AG04450 (cell line): ENCODE measurements around the gene ZNF222. TPM values are rescaled to one million over a fixed set of nuclear protein-coding genes. Genes with fewer than 3 reads are reported as not detected.

Experiments
- CTCF ChIA-PET: fragments of 300-600, 350-600 bp; formaldehyde crosslinking; extraction: SDS; loops from one replicate; lab custom pipeline; 2022; ENCODE audit warnings: antibody characterized with exemption, inconsistent platforms; lab: Charles Lee
- POLR2A ChIA-PET: fragments of 350-600 bp; formaldehyde crosslinking; extraction: SDS; loops from one replicate; lab custom pipeline; 2021; ENCODE audit warnings: antibody characterized with exemption, inconsistent platforms; lab: Yijun Ruan, JAX
- DNase-seq: peaks from one replicate; pipeline ENCODE4 v3.0.0-alpha.2; 2011; ENCODE audit warnings: low read depth, low spot score
- H3K27ac ChIP-seq: one replicate; pipeline ENCODE4 v1.5.1; 2012; ENCODE audit warnings: low read depth, low read length, control low read depth
- H3K27me3 ChIP-seq: one replicate; pipeline ENCODE4 v1.6.0; 2012; ENCODE audit warnings: low read length; ENCODE audit not compliant: control insufficient read depth, insufficient read depth
- H3K4me3 ChIP-seq: 2 replicates; pipeline ENCODE4 v1.5.1; 2011; ENCODE audit warnings: mild to moderate bottlenecking, low read depth, low read length, control low read depth
- H3K9me3 ChIP-seq: 2 replicates; pipeline ENCODE4 v1.5.1; 2012; ENCODE audit warnings: low read length; ENCODE audit not compliant: control insufficient read depth, insufficient read depth
- CTCF ChIP-seq: IDR thresholded peaks from 2 replicates; pipeline ENCODE4 v1.5.1; 2011; ENCODE audit warnings: low read depth, low read length, control low read depth, inconsistent platforms
- polyA plus RNA-seq: library from polyadenylated mRNA; depleted of rRNA; stranded (reverse); fragments of >200 nt; gene quantifications from 2 replicates; pipeline ENCODE4 v1.2.3, GENCODE V29; 2011

Gene ZNF222
- polyA plus RNA-seq, 1 experiment = 6.9 TPM

- no peak overlapping the region for H3K27ac ChIP-seq
- H3K27me3 ChIP-seq = no peaks in the 10 kb centered on the region
- no peak for DNase-seq
- no peak overlapping the region for H3K4me3 ChIP-seq
- ChIA-PET POLR2A (no interaction called here), CTCF (no interaction called here)
- peaks cover 28% of the 10 kb centered on the region for H3K9me3 ChIP-seq
- TF ChIP-seq CTCF = no peak
Observed at GRCh38 chr19:44005973-44006372, 19.2 kb upstream of the ZNF222 start.

DNA sequence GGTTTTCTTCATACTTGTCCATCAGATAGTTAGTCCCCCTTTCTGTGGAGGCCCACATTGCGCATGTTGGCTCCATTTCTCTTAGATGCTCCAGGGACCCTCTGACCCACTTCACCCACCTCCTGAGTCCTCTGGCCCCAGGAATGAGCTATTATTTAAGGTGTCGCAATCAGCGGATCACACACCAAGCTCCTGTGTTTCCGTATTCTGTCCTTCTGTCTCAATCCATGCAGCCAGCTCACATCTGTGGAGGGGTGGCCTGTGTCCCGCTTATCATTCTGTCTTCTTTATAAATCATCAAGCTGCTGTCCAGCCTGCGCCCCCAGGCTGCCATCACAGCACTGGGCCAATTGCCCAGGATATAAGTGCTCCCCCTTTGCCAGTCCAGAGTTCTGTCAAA is 17.7 kb upstream of the ZNF222 start:
- POLR2A ChIA-PET = no interaction called here
- no peak for TF ChIP-seq CTCF
- Histone ChIP-seq H3K27ac (no peak overlapping the region), H3K27me3 (no peaks in the 10 kb centered on the region), H3K4me3 (no peak overlapping the region), H3K9me3 (peaks cover 31% of the 10 kb centered on the region)
- CTCF ChIA-PET = no interaction called here
- no peak for DNase-seq

DNA sequence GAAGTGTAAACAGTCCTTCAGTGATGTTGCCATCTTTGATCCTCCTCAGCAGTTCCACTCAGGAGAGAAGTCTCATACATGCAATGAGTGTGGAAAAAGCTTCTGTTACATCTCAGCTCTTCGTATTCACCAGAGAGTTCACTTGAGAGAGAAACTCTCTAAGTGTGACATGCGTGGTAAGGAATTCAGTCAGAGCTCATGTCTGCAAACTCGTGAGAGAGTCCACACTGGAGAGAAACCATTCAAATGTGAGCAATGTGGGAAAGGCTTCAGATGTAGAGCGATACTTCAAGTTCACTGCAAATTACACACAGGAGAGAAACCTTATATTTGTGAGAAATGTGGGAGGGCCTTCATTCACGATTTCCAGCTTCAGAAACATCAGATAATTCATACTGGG is 14.7 kb upstream of the ZNF222 start:
- no peak for TF ChIP-seq CTCF
- Histone ChIP-seq H3K27me3 (no peaks in the 10 kb centered on the region), H3K9me3 (peaks cover 34% of the 10 kb centered on the region), H3K27ac (no peak overlapping the region), H3K4me3 (no peak overlapping the region)
- CTCF ChIA-PET = no interaction called here
- POLR2A ChIA-PET = no interaction called here
- DNase-seq = no peak

GRCh38 chr19:44019498-44019897 is 5.7 kb upstream of the ZNF222 start:
- POLR2A ChIA-PET = no interaction called here
- H3K9me3 ChIP-seq = peaks cover under 1% of the 10 kb centered on the region; the same call in 1 of the 2 replicates
- DNase-seq = no peak
- no peak overlapping the region for H3K27ac ChIP-seq
- H3K27me3 ChIP-seq = peaks cover 2% of the 10 kb centered on the region
- H3K4me3 ChIP-seq = no peak overlapping the region
- no peak for TF ChIP-seq CTCF
- CTCF ChIA-PET = no interaction called here

- ChIA-PET CTCF (no interaction called here), POLR2A (no interaction called here)
- DNase-seq = no peak
- no peak for TF ChIP-seq CTCF
- Histone ChIP-seq H3K4me3 (no peak overlapping the region), H3K27me3 (peaks cover 2% of the 10 kb centered on the region), H3K9me3 (no peaks in the 10 kb centered on the region), H3K27ac (no peak overlapping the region)
Observed at GRCh38 chr19:44021221-44021620, 4.0 kb upstream of the ZNF222 start.
